ENCODE data around the gene CFAP70.

- no peak for TF ChIP-seq CTCF (IDR thresholded peaks at IDR 0.05)
- no peak for TF ChIP-seq POLR2AphosphoS5 (IDR thresholded peaks at IDR 0.05; ENCODE audit: low read depth, low read length)
- TF ChIP-seq SIN3A (IDR thresholded peaks at IDR 0.05; ENCODE audit: borderline replicate concordance, insufficient read depth, low read depth, low read length): no peak
- TF ChIP-seq REST (IDR thresholded peaks at IDR 0.05; ENCODE audit: insufficient read depth in 1 of 2, low read depth in 2 of 2, low read length in 1 of 2): no peak
Measured at GRCh38 chr10:73251683-73252444, 106.8 kb downstream of the CFAP70 start.

Measured in Panc1 (cell line).